H9 (cell line): ENCODE measurements around the gene FST. TPM values are rescaled to one million over a fixed set of nuclear protein-coding genes. Genes with fewer than 3 reads are reported as not detected.

ENCODE experiments used
- DNase-seq: peaks from one replicate; pipeline ENCODE4 v3.0.0-alpha.2; 2017
- H2AFZ ChIP-seq: one replicate; pipeline ENCODE4 v1.6.1; 2013; ENCODE audit warnings: mild to moderate bottlenecking, low read length, control low read depth, moderate library complexity
- H2AK5ac ChIP-seq: 2 replicates; pipeline ENCODE4 v1.6.1; 2013; ENCODE audit warnings: low read length, control low read depth, mixed read lengths; ENCODE audit not compliant: insufficient read length
- H2BK120ac ChIP-seq: one replicate; pipeline ENCODE4 v1.6.1; 2013; ENCODE audit warnings: low read depth, mild to moderate bottlenecking, low read length, control low read depth, inconsistent platforms; ENCODE audit not compliant: poor library complexity, severe bottlenecking
- H2BK12ac ChIP-seq: 2 replicates; pipeline ENCODE4 v1.6.1; 2013; ENCODE audit warnings: low read length, control low read depth, mixed read lengths, low read depth; ENCODE audit not compliant: insufficient read length
- H2BK15ac ChIP-seq: 2 replicates; pipeline ENCODE4 v1.6.1; 2013; ENCODE audit warnings: low read depth, low read length, control low read depth
- H2BK20ac ChIP-seq: one replicate; pipeline ENCODE4 v1.6.1; 2013; ENCODE audit warnings: low read depth, mild to moderate bottlenecking, low read length, control low read depth, inconsistent platforms; ENCODE audit not compliant: poor library complexity, severe bottlenecking
- H2BK5ac ChIP-seq: 2 replicates; pipeline ENCODE4 v1.6.1; 2013; ENCODE audit warnings: low read length, control low read depth, mixed read lengths; ENCODE audit not compliant: insufficient read length
- H3K14ac ChIP-seq: 2 replicates; pipeline ENCODE4 v1.6.1; 2013; ENCODE audit warnings: low read length, control low read depth; ENCODE audit not compliant: insufficient read depth
- H3K18ac ChIP-seq: 2 replicates; pipeline ENCODE4 v1.6.1; 2013; ENCODE audit warnings: low read depth, mild to moderate bottlenecking, mixed read lengths, low read length, control low read depth; ENCODE audit not compliant: insufficient read length
- H3K23ac ChIP-seq: 2 replicates; pipeline ENCODE4 v1.6.1; 2013; ENCODE audit warnings: low read length, control low read depth, mixed read lengths, low read depth; ENCODE audit not compliant: insufficient read length
- H3K23me2 ChIP-seq: 2 replicates; pipeline ENCODE4 v1.6.1; 2013; ENCODE audit warnings: low read depth, mild to moderate bottlenecking, mixed read lengths, low read length, control low read depth; ENCODE audit not compliant: insufficient read length, poor library complexity, severe bottlenecking
- H3K27ac ChIP-seq: 2 replicates; pipeline ENCODE4 v1.5.1; 2013; ENCODE audit warnings: low read length, control low read depth, mixed read lengths, low read depth; ENCODE audit not compliant: insufficient read length
- H3K27me3 ChIP-seq: 2 replicates; pipeline ENCODE4 v1.6.1; 2013; ENCODE audit warnings: low read length, control low read depth, inconsistent platforms; ENCODE audit not compliant: insufficient read depth
- H3K4ac ChIP-seq: 2 replicates; pipeline ENCODE4 v1.6.1; 2013; ENCODE audit warnings: low read depth, mild to moderate bottlenecking, control low read depth, inconsistent platforms, low read length, moderate library complexity
- H3K4me1 ChIP-seq: 2 replicates; pipeline ENCODE4 v1.6.1; 2013; ENCODE audit warnings: low read length, control low read depth, inconsistent platforms; ENCODE audit not compliant: insufficient read depth
- H3K4me2 ChIP-seq: 2 replicates; pipeline ENCODE4 v1.6.1; 2013; ENCODE audit warnings: low read length, control low read depth, mixed read lengths; ENCODE audit not compliant: insufficient read length, insufficient read depth
- H3K56ac ChIP-seq: 2 replicates; pipeline ENCODE4 v1.6.1; 2013; ENCODE audit warnings: low read depth, mild to moderate bottlenecking, mixed read lengths, low read length, control low read depth; ENCODE audit not compliant: insufficient read length
- H3K79me1 ChIP-seq: 2 replicates; pipeline ENCODE4 v1.6.1; 2013; ENCODE audit warnings: low read depth, mild to moderate bottlenecking, moderate library complexity, low read length, control low read depth, inconsistent platforms; ENCODE audit not compliant: insufficient read depth, poor library complexity, severe bottlenecking
- H3K79me2 ChIP-seq: 2 replicates; pipeline ENCODE4 v1.6.1; 2013; ENCODE audit warnings: low read length, control low read depth, inconsistent platforms; ENCODE audit not compliant: insufficient read depth
- H3K9ac ChIP-seq: 2 replicates; pipeline ENCODE4 v1.6.1; 2013; ENCODE audit warnings: low read length, control low read depth, mixed read lengths; ENCODE audit not compliant: insufficient read length; ENCODE audit errors: extremely low read depth
- H3K9me3 ChIP-seq: one replicate; pipeline ENCODE4 v1.6.1; 2013; ENCODE audit warnings: low read depth, low read length, inconsistent platforms; ENCODE audit not compliant: control insufficient read depth
- H3T11ph ChIP-seq: one replicate; pipeline ENCODE4 v1.6.1; 2013; ENCODE audit warnings: mild to moderate bottlenecking, low read length, control low read depth, inconsistent platforms
- H4K20me1 ChIP-seq: one replicate; pipeline ENCODE4 v1.6.1; 2013; ENCODE audit not compliant: control insufficient read depth, insufficient read length, insufficient read depth
- H4K5ac ChIP-seq: 2 replicates; pipeline ENCODE4 v1.6.1; 2013; ENCODE audit warnings: low read depth, mild to moderate bottlenecking, mixed read lengths, low read length, control low read depth; ENCODE audit not compliant: insufficient read length
- H4K8ac ChIP-seq: replicated peaks from 2 replicates; pipeline ENCODE4 v1.6.1; 2013; ENCODE audit warnings: low read length, control low read depth, mixed read lengths, low read depth; ENCODE audit not compliant: insufficient read length
- H4K91ac ChIP-seq: 2 replicates; pipeline ENCODE4 v1.6.1; 2013; ENCODE audit warnings: low read depth, mild to moderate bottlenecking, moderate library complexity, mixed read lengths, low read length, control low read depth; ENCODE audit not compliant: insufficient read length
- H3K27ac Mint-ChIP-seq, 3 experiments: 2 replicates in 2 of 3; 3 replicates in 1 of 3; pipeline ENCODE4 v1.8.0; 2020 to 2021; ENCODE audit warnings: mixed read lengths in 3 of 3, mild to moderate bottlenecking in 1 of 3, moderate library complexity in 1 of 3
- H3K27me3 Mint-ChIP-seq: 2 replicates; pipeline ENCODE4 v1.8.0; 2021; ENCODE audit warnings: low read depth, mild to moderate bottlenecking, moderate library complexity, mixed read lengths
- H3K36me3 Mint-ChIP-seq, 3 experiments: 2 replicates in 2 of 3; 3 replicates in 1 of 3; pipeline ENCODE4 v1.8.0; 2020 to 2021; ENCODE audit warnings: low read depth in 3 of 3, mixed read lengths in 3 of 3; ENCODE audit not compliant: insufficient read depth in 1 of 3
- H3K4me1 Mint-ChIP-seq, 2 experiments: 2 replicates each; pipeline ENCODE4 v1.8.0; 2020; ENCODE audit warnings: mixed read lengths in 2 of 2
- H3K4me3 Mint-ChIP-seq, 2 experiments: 2 replicates in 1 of 2; 3 replicates in 1 of 2; pipeline ENCODE4 v1.8.0; 2020 to 2021; ENCODE audit warnings: mild to moderate bottlenecking in 2 of 2, mixed read lengths in 2 of 2, moderate library complexity in 1 of 2
- H3K9me3 Mint-ChIP-seq, 2 experiments: 2 replicates in 1 of 2; 3 replicates in 1 of 2; pipeline ENCODE4 v1.8.0; 2020; ENCODE audit warnings: mild to moderate bottlenecking in 2 of 2, mixed read lengths in 2 of 2, moderate library complexity in 1 of 2
- WGBS: extraction: QIAGEN DNeasy Blood & Tissue Kit; methylation state at CpG from one replicate; pipeline ENCODE4 v1.1.7; 2013; ENCODE audit warnings: missing lambda C conversion rate, low lambda C conversion rate, mixed read lengths; ENCODE audit not compliant: insufficient read length; ENCODE audit errors: extremely low coverage; 5-methylcytosine and 5-hydroxymethylcytosine counted together
- total RNA-seq: library from RNA; stranded (reverse); gene quantifications from 2 replicates; pipeline ENCODE4 v1.2.1, GENCODE V29; 2021
- TF ChIP-seq, protein P1 (sequence below): fragments of 200-600 bp; sonication (generic); conservative IDR thresholded peaks from 3 replicates; pipeline ENCODE4 v1.8.0; 2021; ENCODE audit warnings: antibody characterized with exemption, mild to moderate bottlenecking

Gene FST
- total RNA-seq, 1 experiment from 2014 or later = 111 TPM

DNA sequence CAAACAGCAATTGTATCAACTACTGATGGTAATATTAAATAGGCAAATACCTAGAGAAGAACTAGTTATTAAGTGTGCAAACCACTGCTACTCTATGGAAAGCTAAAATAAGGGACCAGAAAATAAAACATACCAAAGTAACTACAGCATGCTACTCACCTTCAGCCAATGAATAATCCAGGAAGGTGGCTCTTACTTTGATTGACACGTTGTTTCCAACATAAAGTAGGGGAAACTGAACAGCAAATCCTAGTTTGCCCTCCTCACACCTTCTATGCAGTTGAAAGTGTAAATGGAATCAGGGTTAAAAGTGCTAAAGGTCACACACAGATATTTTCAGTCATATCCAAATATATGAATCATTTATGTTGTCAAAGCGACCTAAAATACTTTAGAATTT, 5.1 kb upstream of the FST start:
- Histone ChIP-seq H3K27me3 (no peaks in the 10 kb centered on the region), H2AFZ (no peak overlapping the region), H2BK20ac (no peak overlapping the region), H4K8ac (no peak overlapping the region), H2BK12ac (no peak overlapping the region), H3K4me1 (no peaks in the 10 kb centered on the region), H3K14ac (no peak overlapping the region), H3T11ph (no peak overlapping the region), H3K9me3 (no peaks in the 10 kb centered on the region), H4K5ac (no peak overlapping the region), H3K9ac (no peak overlapping the region), H3K79me1 (no peaks in the 10 kb centered on the region), H3K23me2 (peaks cover 13% of the 10 kb centered on the region), H3K79me2 (no peaks in the 10 kb centered on the region), H3K18ac (no peak overlapping the region), H3K56ac (no peak overlapping the region), H2AK5ac (no peak overlapping the region), H3K27ac (no peak overlapping the region), H3K4me2 (no peak overlapping the region), H2BK120ac (no peak overlapping the region), H3K4ac (no peak overlapping the region), H2BK5ac (no peak overlapping the region), H4K91ac (no peak overlapping the region), H4K20me1 (no peaks in the 10 kb centered on the region), H2BK15ac (no peak overlapping the region), H3K23ac (no peak overlapping the region)
- Mint-ChIP-seq H3K27ac (no peak overlapping the region), H3K9me3 (no peaks in the 10 kb centered on the region), H3K4me3 (no peak overlapping the region), H3K4me1 (peaks cover 8 to 9% of the 10 kb centered on the region in 2 experiments; a peak in 3 of 4 replicates), H3K36me3 (no peaks in the 10 kb centered on the region), H3K27me3 (peaks cover 2% of the 10 kb centered on the region; the same call in 1 of the 2 replicates)
- WGBS = no CpG with 5 or more reads among the region's 2 CpGs
- no peak for DNase-seq
- TF ChIP-seq, protein P1, sequence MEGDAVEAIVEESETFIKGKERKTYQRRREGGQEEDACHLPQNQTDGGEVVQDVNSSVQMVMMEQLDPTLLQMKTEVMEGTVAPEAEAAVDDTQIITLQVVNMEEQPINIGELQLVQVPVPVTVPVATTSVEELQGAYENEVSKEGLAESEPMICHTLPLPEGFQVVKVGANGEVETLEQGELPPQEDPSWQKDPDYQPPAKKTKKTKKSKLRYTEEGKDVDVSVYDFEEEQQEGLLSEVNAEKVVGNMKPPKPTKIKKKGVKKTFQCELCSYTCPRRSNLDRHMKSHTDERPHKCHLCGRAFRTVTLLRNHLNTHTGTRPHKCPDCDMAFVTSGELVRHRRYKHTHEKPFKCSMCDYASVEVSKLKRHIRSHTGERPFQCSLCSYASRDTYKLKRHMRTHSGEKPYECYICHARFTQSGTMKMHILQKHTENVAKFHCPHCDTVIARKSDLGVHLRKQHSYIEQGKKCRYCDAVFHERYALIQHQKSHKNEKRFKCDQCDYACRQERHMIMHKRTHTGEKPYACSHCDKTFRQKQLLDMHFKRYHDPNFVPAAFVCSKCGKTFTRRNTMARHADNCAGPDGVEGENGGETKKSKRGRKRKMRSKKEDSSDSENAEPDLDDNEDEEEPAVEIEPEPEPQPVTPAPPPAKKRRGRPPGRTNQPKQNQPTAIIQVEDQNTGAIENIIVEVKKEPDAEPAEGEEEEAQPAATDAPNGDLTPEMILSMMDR = no peak
